Loucy (cell line): ENCODE results near the gene PEX11B.

Source experiments
- H2AFZ ChIP-seq: fragments of 200-600 bp; sonication (generic); 2 replicates; pipeline ENCODE4 v1.6.0; 2016; ENCODE audit warnings: antibody characterized with exemption, mild to moderate bottlenecking, low read length, moderate library complexity
- H3F3A ChIP-seq: fragments of 200-600 bp; 2 replicates; pipeline ENCODE4 v1.6.0; 2016; ENCODE audit warnings: antibody characterized with exemption, low read depth, mild to moderate bottlenecking
- H3K27me3 ChIP-seq: fragments of 200-600 bp; sonication (generic); 2 replicates; pipeline ENCODE4 v1.6.1; 2014; ENCODE audit warnings: low read length, mild to moderate bottlenecking; ENCODE audit not compliant: insufficient read depth, poor library complexity, severe bottlenecking
- H3K36me3 ChIP-seq: fragments of 200-600 bp; sonication (generic); 2 replicates; pipeline ENCODE4 v1.6.1; 2016; ENCODE audit warnings: low read length; ENCODE audit not compliant: insufficient read depth
- H3K4me1 ChIP-seq: fragments of 200-600 bp; sonication (generic); 2 replicates; pipeline ENCODE4 v1.5.1; 2014; ENCODE audit warnings: low read length, mild to moderate bottlenecking; ENCODE audit not compliant: insufficient read depth, poor library complexity, severe bottlenecking
- H3K4me2 ChIP-seq: fragments of 200-600 bp; sonication (generic); 2 replicates; pipeline ENCODE4 v1.6.0; 2014; ENCODE audit warnings: antibody characterized with exemption, low read length, low read depth, mild to moderate bottlenecking; ENCODE audit not compliant: poor library complexity, severe bottlenecking
- H3K4me3 ChIP-seq: fragments of 200-600 bp; sonication (generic); 2 replicates; pipeline ENCODE4 v1.5.1; 2014; ENCODE audit warnings: low read length, mild to moderate bottlenecking, mixed read lengths; ENCODE audit not compliant: poor library complexity, severe bottlenecking
- H3K79me2 ChIP-seq: fragments of 200-600 bp; sonication (generic); 2 replicates; pipeline ENCODE4 v1.6.1; 2014; ENCODE audit warnings: low read length; ENCODE audit not compliant: insufficient read depth
- H3K9ac ChIP-seq: fragments of 200-600 bp; sonication (generic); 2 replicates; pipeline ENCODE4 v1.6.0; 2014; ENCODE audit warnings: mild to moderate bottlenecking, low read depth, low read length, moderate library complexity; ENCODE audit not compliant: poor library complexity, severe bottlenecking
- H3K9me2 ChIP-seq: fragments of 200-600 bp; sonication (generic); replicated peaks from 2 replicates; pipeline ENCODE4 v1.6.1; 2016; ENCODE audit warnings: low read depth, low read length, mixed read lengths
- H3K9me3 ChIP-seq: fragments of 200-600 bp; sonication (generic); 2 replicates; pipeline ENCODE4 v1.6.1; 2014; ENCODE audit warnings: mild to moderate bottlenecking, antibody characterized with exemption, low read length, low read depth; ENCODE audit not compliant: insufficient read depth
- H4K20me1 ChIP-seq: fragments of 200-600 bp; sonication (generic); 2 replicates; pipeline ENCODE4 v1.6.0; 2014; ENCODE audit warnings: antibody characterized with exemption, low read length, mild to moderate bottlenecking; ENCODE audit not compliant: insufficient read depth, poor library complexity, severe bottlenecking
- CTCF ChIP-seq: fragments of 200-600 bp; sonication (generic); conservative IDR thresholded peaks from 2 replicates; pipeline ENCODE4 v1.5.1; 2014; ENCODE audit warnings: mild to moderate bottlenecking, antibody characterized with exemption, low read length
- EZH2phosphoT487 ChIP-seq: fragments of 200-600 bp; IDR thresholded peaks from 2 replicates; pipeline ENCODE4 v1.6.1; 2018; ENCODE audit warnings: antibody characterized with exemption, mild to moderate bottlenecking, moderate library complexity, borderline replicate concordance

The PEX11B gene

GRCh38 chr1:145918992-145919939 lies 749 bp upstream of the PEX11B start:
- peaks cover 12% of the 10 kb centered on the region; the same call in 1 of the 2 replicates for H3K79me2 ChIP-seq
- peak overlapping the region; percentile 86 for H3K4me2 ChIP-seq
- no peaks in the 10 kb centered on the region for H3K9me2 ChIP-seq
- H3K36me3 ChIP-seq = no peaks in the 10 kb centered on the region
- peak overlapping the region; percentile 95 for H2AFZ ChIP-seq
- H3K4me3 ChIP-seq = peak overlapping the region; percentile 99
- H3K9me3 ChIP-seq = no peaks in the 10 kb centered on the region
- peaks cover 14% of the 10 kb centered on the region for H3K4me1 ChIP-seq
- H3K9ac ChIP-seq = peak overlapping the region; percentile 85
- H3F3A ChIP-seq = 0 out of 2 replicates have a peak, but pooled peaks cover 9% of the 10 kb centered on the region
- TF ChIP-seq EZH2phosphoT487 (no peak), CTCF (no peak)
- H4K20me1 ChIP-seq = no peaks in the 10 kb centered on the region
- H3K27me3 ChIP-seq = no peaks in the 10 kb centered on the region

- Histone ChIP-seq H2AFZ (no peak overlapping the region), H3K36me3 (no peaks in the 10 kb centered on the region), H3K4me3 (peak overlapping the region; percentile 99), H3F3A (0 out of 2 replicates have a peak, but pooled peaks cover 9% of the 10 kb centered on the region), H3K79me2 (peaks cover 12% of the 10 kb centered on the region; the same call in 1 of the 2 replicates), H3K27me3 (no peaks in the 10 kb centered on the region), H3K9me2 (no peaks in the 10 kb centered on the region), H3K4me1 (peaks cover 14% of the 10 kb centered on the region), H4K20me1 (no peaks in the 10 kb centered on the region), H3K9ac (peak overlapping the region; percentile 85), H3K9me3 (no peaks in the 10 kb centered on the region), H3K4me2 (peak overlapping the region; percentile 86)
- TF ChIP-seq EZH2phosphoT487 (no peak), CTCF (no peak)
Measured at GRCh38 chr1:145917595-145917994, 922 bp downstream of the PEX11B start.

GRCh38 chr1:145916745-145917144 lies 1.8 kb downstream of the PEX11B start:
- Histone ChIP-seq H3K9me2 (no peaks in the 10 kb centered on the region), H3K9ac (no peak overlapping the region), H3K36me3 (peaks cover 7% of the 10 kb centered on the region; the same call in 1 of the 2 replicates), H3K4me3 (no peak overlapping the region), H4K20me1 (no peaks in the 10 kb centered on the region), H3K4me1 (peaks cover 14% of the 10 kb centered on the region), H3F3A (0 out of 2 replicates have a peak, but pooled peaks cover 7% of the 10 kb centered on the region), H2AFZ (no peak overlapping the region), H3K27me3 (no peaks in the 10 kb centered on the region), H3K4me2 (peak overlapping the region; percentile 86), H3K9me3 (no peaks in the 10 kb centered on the region), H3K79me2 (peaks cover 12% of the 10 kb centered on the region; the same call in 1 of the 2 replicates)
- no peak for TF ChIP-seq EZH2phosphoT487
- TF ChIP-seq CTCF = no peak
